Urinary bladder (tissue), 4 donors: ENCODE data around the gene SHOC2. TPM values are rescaled to one million over a fixed set of nuclear protein-coding genes. Genes with fewer than 3 reads are reported as not detected.

Experiments
- DNase-seq: peaks from one replicate; pipeline ENCODE4 v3.0.0-alpha.2; 2015; ENCODE audit errors: extremely low spot score
- H3K27ac ChIP-seq: one replicate; pipeline ENCODE4 v1.5.1; 2013; ENCODE audit warnings: low read depth, mild to moderate bottlenecking, moderate library complexity
- H3K36me3 ChIP-seq: one replicate; pipeline ENCODE4 v1.6.1; 2013; ENCODE audit warnings: mild to moderate bottlenecking, moderate library complexity; ENCODE audit not compliant: insufficient read depth
- H3K4me1 ChIP-seq: one replicate; pipeline ENCODE4 v1.6.1; 2013; ENCODE audit warnings: mild to moderate bottlenecking, moderate library complexity; ENCODE audit not compliant: insufficient read depth
- H3K4me3 ChIP-seq: one replicate; pipeline ENCODE4 v1.5.1; 2013; ENCODE audit warnings: low read depth, low read length
- WGBS: extraction: QIAGEN DNeasy Blood & Tissue Kit; methylation state at CpG from one replicate; pipeline ENCODE4 v1.1.7; 2013; 5-methylcytosine and 5-hydroxymethylcytosine counted together
- polyA plus RNA-seq: library from polyadenylated mRNA; stranded (reverse); fragments of 200-250 nt; gene quantifications from one replicate; pipeline ENCODE4 v1.2.3, GENCODE V29; 2013
- small RNA-seq: library from RNA; depleted of rRNA; stranded (forward); fragments of <200 nt; gene quantifications from one replicate; pipeline ENCODE3, GENCODE V24; 2014
- total RNA-seq: library from RNA; depleted of rRNA; stranded (reverse); fragments of >200 nt; gene quantifications from one replicate; pipeline ENCODE4 v1.2.3, GENCODE V29; 2014
- donor health status: healthy with polysubstance abuse.
- donor health status: healthy.

SHOC2 gene
- total and polyA plus RNA-seq, 2 donors = 25.7 to 109 TPM

- Histone ChIP-seq H3K4me3 (no peak overlapping the region), H3K27ac (no peak overlapping the region), H3K36me3 (no peaks in the 10 kb centered on the region), H3K4me1 (no peaks in the 10 kb centered on the region)
- no peak for DNase-seq
Observed at GRCh38 chr10:111035542-111035941, 116.1 kb downstream of the SHOC2 start.

DNA sequence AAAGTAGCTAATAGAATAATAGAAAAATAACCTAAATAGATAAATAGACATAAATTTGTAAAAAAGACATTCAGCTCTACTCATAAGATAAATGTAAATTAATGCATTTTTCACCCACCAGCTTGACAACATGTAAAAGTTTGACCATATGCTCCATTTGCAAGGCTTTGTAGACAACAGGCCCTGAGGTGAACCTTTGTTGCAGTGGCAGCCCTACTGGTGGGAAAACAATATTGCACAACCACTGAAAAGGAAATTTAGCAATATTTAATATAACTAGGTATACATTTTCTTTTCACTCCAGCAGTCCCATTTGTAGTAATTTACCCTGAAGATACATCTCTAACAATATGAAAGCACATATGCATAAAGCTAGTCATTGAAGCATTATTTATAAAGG, 118.5 kb downstream of the SHOC2 start:
- no peak for DNase-seq
- Histone ChIP-seq H3K4me1 (no peaks in the 10 kb centered on the region), H3K27ac (no peak overlapping the region)

DNA sequence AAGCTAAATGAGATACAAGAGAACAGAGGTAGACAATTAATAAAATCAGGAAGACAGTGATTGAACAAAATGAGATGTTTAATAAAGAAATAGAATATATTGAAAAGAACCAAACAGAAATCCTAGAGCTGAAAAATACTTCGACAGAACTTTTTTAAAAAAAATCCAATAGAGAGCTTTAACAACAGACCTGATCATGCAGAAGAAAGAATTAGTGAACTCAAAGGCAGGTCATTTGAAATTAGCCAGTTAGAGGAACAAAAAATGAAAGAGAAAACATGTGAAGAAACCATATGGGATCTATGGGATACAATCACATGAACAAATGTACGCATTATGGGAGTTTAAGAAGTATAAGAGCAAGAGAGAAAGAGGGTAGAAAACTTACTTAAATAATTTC, 120.1 kb downstream of the SHOC2 start:
- H3K36me3 ChIP-seq = no peaks in the 10 kb centered on the region
- 77% methylated on average over 2 of the region's 2 CpGs for WGBS
- H3K4me1 ChIP-seq = no peaks in the 10 kb centered on the region
- no peak for DNase-seq
- no peak overlapping the region for H3K27ac ChIP-seq
- no peak overlapping the region for H3K4me3 ChIP-seq

More for the DNA sequence above, 118.5 kb downstream of the SHOC2 start:
- Histone ChIP-seq H3K36me3 (no peaks in the 10 kb centered on the region), H3K4me3 (no peak overlapping the region)

DNA sequence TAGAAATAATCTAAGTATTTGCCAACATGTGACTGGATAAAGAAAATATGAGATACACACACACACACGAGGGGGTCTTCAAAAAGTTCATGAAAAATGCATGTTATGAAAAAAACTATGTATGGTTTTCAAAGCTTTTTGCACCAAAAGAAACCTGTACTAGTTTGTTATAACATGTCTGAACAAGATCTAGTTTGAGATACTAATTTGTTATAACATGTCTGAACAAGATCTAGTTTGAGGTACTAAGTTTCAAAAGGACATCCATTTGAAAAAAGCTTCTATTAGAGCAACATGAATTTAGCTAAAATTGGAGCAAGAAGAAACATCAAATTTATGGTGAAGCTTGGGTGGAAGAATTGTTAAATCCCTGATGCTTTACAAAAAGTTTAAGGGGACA, 137.6 kb downstream of the SHOC2 start:
- DNase-seq = no peak
- Histone ChIP-seq H3K36me3 (no peaks in the 10 kb centered on the region), H3K4me3 (no peak overlapping the region), H3K27ac (no peak overlapping the region), H3K4me1 (no peaks in the 10 kb centered on the region)
- WGBS = 48% methylated on average over 1 of the region's 1 CpG

Small RNAs within 50 kb of the gene (small RNA-seq; reads per million reads assigned to genes)
- gene MIR548E = 4.1 reads per million, percentile 91 among the genes with 10 or more reads in this experiment

Other genes with a start within 250 kb of the SHOC2 start
- 148 TPM for gene PDCD4, start 47.7 kb upstream of the SHOC2 start, total RNA-seq
- 81.0 TPM for gene PDCD4, start 47.7 kb upstream of the SHOC2 start, polyA plus RNA-seq
- 57.9 TPM for gene BBIP1, start 424 bp upstream of the SHOC2 start, total RNA-seq
- 28.7 TPM for gene BBIP1, start 424 bp upstream of the SHOC2 start, polyA plus RNA-seq
- gene ADRA2A, start 157.4 kb downstream of the SHOC2 start, total RNA-seq = 3.6 TPM
- 15.0 TPM for gene ADRA2A, start 157.4 kb downstream of the SHOC2 start, polyA plus RNA-seq